Left lung (tissue), 10 donors: Measurements from ENCODE around the gene FBXO3. TPM values are rescaled to one million over a fixed set of nuclear protein-coding genes. Genes with fewer than 3 reads are reported as not detected.
A peak's percentile ranks its signal among the peaks of the same experiment; 100 is the strongest.

Source experiments
- ATAC-seq: fragments of 200-7000 bp; cut with Tn5 transposase; one replicate; pipeline ENCODE4 v1.9.1; 2020; ENCODE audit warnings: moderate library complexity
- DNase-seq, 4 donors: peaks; one replicate each; pipeline ENCODE4 v3.0.0-alpha.2; 2013 to 2020
- H3K27ac ChIP-seq, 2 donors: fragments of 200-600 bp; sonication (generic) in 1 of 2; one replicate each; pipeline versions ENCODE4 v1.5.0 to v1.8.0; 2020 to 2021
- H3K27me3 ChIP-seq, 2 donors: fragments of 200-600 bp; sonication (generic) in 1 of 2; one replicate each; pipeline versions ENCODE4 v1.5.0 to v1.8.0; 2020 to 2021
- H3K36me3 ChIP-seq, 2 donors: fragments of 200-600 bp; sonication (generic) in 1 of 2; one replicate each; pipeline versions ENCODE4 v1.5.0 to v1.8.0; 2020 to 2021
- H3K4me1 ChIP-seq, 2 donors: fragments of 200-600 bp; one replicate each; pipeline ENCODE4 v1.8.0; 2021
- H3K4me3 ChIP-seq, 2 donors: fragments of 200-600 bp; sonication (generic) in 1 of 2; one replicate each; pipeline versions ENCODE4 v1.5.0 to v1.8.0; 2020 to 2021; ENCODE audit warnings: mild to moderate bottlenecking in 1 of 2
- H3K9me3 ChIP-seq, 2 donors: fragments of 200-600 bp; sonication (generic) in 1 of 2; one replicate each; pipeline versions ENCODE4 v1.5.0 to v1.8.0; 2020 to 2021
- intact Hi-C, 2 donors: fragments of 100-400 bp; cut with DNase I; formaldehyde crosslinking; loops; one replicate each; pipeline versions ENCODE4 v1.11.2 to v1.14.2; 2022
- polyA plus RNA-seq, 6 donors: library from polyadenylated mRNA; unstranded; fragments of 120-200 nt; gene quantifications; one replicate each; pipeline ENCODE4 v1.2.1, GENCODE V29; 2013; ENCODE audit not compliant: insufficient read length in 6 of 6
- total RNA-seq, 2 donors: library from RNA; stranded (reverse); fragmentation: NEBNext Ultra II Directional; extraction: Animal tissue kit (Norgen Biotek cat#: 25700); gene quantifications; one replicate each; pipeline ENCODE4 v1.2.1, GENCODE V29; 2021
- TF ChIP-seq, protein P1 (sequence below), 2 donors: fragments of 200-600 bp; sonication (generic) in 1 of 2; IDR thresholded peaks; one replicate each; pipeline versions ENCODE4 v1.5.0 to v1.8.0; 2021; ENCODE audit warnings: antibody characterized with exemption in 2 of 2
- donor health status: DM: no; HTN: yes; CAD: no.
- donor health status: DM: no; HTN: no; CAD: no.

The FBXO3 gene
- total and polyA plus RNA-seq, 8 donors = 25.9 to 54.8 (median 45.2) TPM

DNA sequence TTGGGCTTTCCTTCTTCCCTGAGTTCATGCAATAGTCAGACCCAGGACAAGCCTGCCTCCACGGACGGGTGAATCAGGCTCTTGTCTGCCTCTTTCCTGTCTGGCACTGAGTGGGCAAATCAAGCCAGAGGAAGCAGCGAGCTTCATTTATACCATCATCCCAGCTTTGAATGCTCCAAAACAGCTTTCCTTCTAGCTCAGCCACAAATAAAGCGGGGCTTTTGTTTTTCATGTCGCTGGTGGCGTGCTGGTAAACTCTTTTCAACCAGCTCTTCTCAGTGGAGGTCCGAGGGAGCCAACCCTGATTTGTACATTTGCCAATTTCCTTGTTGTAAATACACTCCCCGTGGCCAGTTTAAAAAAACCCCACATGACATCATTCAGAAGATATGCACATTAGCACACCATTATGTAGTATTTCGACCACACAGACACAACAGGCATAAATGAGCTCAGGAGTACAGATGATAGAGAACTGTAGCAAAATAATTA, 82.3 kb downstream of the FBXO3 start:
- Histone ChIP-seq H3K4me3 (no peak overlapping the region), H3K27ac (peak overlapping the region; percentile 84 to 92), H3K27me3 (no peaks in the 10 kb centered on the region), H3K4me1 (peaks cover 16 to 72% of the 10 kb centered on the region in 2 donors), H3K36me3 (no peaks in the 10 kb centered on the region), H3K9me3 (peaks cover 0 to 5% of the 10 kb centered on the region in 2 donors)
- TF ChIP-seq, protein P1, sequence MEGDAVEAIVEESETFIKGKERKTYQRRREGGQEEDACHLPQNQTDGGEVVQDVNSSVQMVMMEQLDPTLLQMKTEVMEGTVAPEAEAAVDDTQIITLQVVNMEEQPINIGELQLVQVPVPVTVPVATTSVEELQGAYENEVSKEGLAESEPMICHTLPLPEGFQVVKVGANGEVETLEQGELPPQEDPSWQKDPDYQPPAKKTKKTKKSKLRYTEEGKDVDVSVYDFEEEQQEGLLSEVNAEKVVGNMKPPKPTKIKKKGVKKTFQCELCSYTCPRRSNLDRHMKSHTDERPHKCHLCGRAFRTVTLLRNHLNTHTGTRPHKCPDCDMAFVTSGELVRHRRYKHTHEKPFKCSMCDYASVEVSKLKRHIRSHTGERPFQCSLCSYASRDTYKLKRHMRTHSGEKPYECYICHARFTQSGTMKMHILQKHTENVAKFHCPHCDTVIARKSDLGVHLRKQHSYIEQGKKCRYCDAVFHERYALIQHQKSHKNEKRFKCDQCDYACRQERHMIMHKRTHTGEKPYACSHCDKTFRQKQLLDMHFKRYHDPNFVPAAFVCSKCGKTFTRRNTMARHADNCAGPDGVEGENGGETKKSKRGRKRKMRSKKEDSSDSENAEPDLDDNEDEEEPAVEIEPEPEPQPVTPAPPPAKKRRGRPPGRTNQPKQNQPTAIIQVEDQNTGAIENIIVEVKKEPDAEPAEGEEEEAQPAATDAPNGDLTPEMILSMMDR (IDR thresholded peaks at IDR 0.05) = no peak
- DNase-seq = peak in 3 of 4 donors; percentile 59 to 92 (median 86)
- peak; percentile 71 for ATAC-seq
- intact Hi-C loops = no loop called here

DNA sequence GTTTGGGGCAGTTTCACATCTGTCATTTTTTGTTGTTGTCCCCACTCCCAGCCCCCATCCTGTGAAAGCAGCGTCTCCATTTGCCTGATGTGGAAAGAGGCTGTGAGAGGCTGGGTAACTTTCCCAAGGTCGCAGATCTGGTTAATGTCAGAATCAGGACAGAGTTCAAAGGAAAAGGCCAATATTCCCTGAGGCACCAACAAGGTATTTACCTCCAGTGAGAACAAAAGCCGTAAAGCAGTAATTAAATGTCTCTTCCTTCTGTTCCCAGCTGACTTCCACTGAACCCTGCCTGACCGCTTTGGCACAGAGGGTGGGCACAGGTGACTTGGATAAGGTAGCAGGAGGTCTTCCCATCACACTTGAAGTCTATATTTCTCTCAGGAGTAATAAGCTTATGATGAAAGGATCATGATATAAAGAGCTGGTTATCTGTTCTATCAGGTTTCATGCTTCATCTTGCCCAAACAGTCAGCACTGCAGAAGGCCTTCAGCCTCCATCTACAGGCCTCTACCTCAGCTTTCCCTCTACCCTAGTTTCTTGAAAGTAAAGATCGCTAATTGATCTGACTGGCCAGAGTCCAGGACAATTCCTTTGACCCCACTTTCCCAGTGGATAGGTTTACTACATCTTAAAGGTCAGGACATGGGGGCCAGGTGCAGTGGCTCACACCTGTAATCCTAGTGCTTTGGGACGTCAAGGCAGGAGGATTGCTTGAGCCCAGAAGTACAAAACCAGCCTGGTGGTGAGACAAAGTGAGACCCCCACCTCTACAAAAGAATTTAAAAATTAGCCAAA, 83.1 kb downstream of the FBXO3 start:
- Histone ChIP-seq H3K27me3 (no peaks in the 10 kb centered on the region), H3K27ac (peak overlapping the region; percentile 84 to 92), H3K4me1 (peaks cover 16 to 65% of the 10 kb centered on the region in 2 donors), H3K4me3 (no peak overlapping the region), H3K9me3 (peaks cover 0 to 5% of the 10 kb centered on the region in 2 donors), H3K36me3 (no peaks in the 10 kb centered on the region)
- TF ChIP-seq, protein P1 (IDR thresholded peaks at IDR 0.05) = no peak
- DNase-seq = no peak
- intact Hi-C loops = no loop called here
- no peak for ATAC-seq

Other genes with a start within 250 kb of the FBXO3 start
- gene C11orf91, start 73.7 kb downstream of the FBXO3 start, total RNA-seq = 1 to 10 TPM in 1 of 2 donors, not detected in 1; 2.2 TPM
- not detected for gene C11orf91, start 73.7 kb downstream of the FBXO3 start, polyA plus RNA-seq
- 1,000 to 10,000 TPM in 1 of 2 donors, 100 to 1,000 TPM in 1; 928 to 1,244 TPM for gene CD59, start 38.1 kb downstream of the FBXO3 start, total RNA-seq
- 100 to 1,000 TPM; 190 to 236 (median 217) TPM for gene CD59, start 38.1 kb downstream of the FBXO3 start, polyA plus RNA-seq
- 10 to 100 TPM; 27.8 to 42.0 TPM for gene LMO2, start 117.6 kb upstream of the FBXO3 start, total RNA-seq
- gene LMO2, start 117.6 kb upstream of the FBXO3 start, polyA plus RNA-seq = 10 to 100 TPM; 35.9 to 48.3 (median 43.8) TPM